K562 (cell line): ENCODE data around the gene ALOX12B. TPM values are rescaled to one million over a fixed set of nuclear protein-coding genes. Genes with fewer than 3 reads are reported as not detected.

Source experiments
- BMI1 ChIP-seq: fragments of 150-350 bp; IDR thresholded peaks from 2 replicates; pipeline ENCODE4 v1.6.1; 2014; ENCODE audit warnings: low read length
- CEBPB ChIP-seq: fragments of 450-650 bp; IDR thresholded peaks from 2 replicates; pipeline ENCODE4 v1.6.1; 2016; ENCODE audit warnings: missing genetic modification characterization, missing compliant biosample characterization
- FOXM1 ChIP-seq, 2 experiments: fragments of 450-650 bp in 1 of 2; sonication (generic) in 1 of 2; formaldehyde crosslinking in 1 of 2; IDR thresholded peaks; 2 replicates each; pipeline versions ENCODE4 v1.6.1 to v1.9.0; 2017 to 2022; ENCODE audit warnings: low read depth in 2 of 2, mild to moderate bottlenecking in 2 of 2, missing genetic modification reagents in 1 of 2, moderate library complexity in 1 of 2
- GABPB1 ChIP-seq: sonication (generic); formaldehyde crosslinking; IDR thresholded peaks from 2 replicates; pipeline ENCODE4 v1.8.0; 2022; ENCODE audit warnings: mild to moderate bottlenecking, missing genetic modification reagents
- MEF2D ChIP-seq: conservative IDR thresholded peaks from 2 replicates; pipeline ENCODE4 v1.6.1; 2016; ENCODE audit warnings: low read depth, missing genetic modification characterization, missing compliant biosample characterization
- PATZ1 ChIP-seq: fragments of 250-450 bp; sonication (Bioruptor Pico); IDR thresholded peaks from 2 replicates; pipeline ENCODE4 v1.5.0; 2020; ENCODE audit warnings: mild to moderate bottlenecking, borderline replicate concordance
- PML ChIP-seq: IDR thresholded peaks from 2 replicates; pipeline ENCODE4 v1.6.1; 2012; ENCODE audit warnings: low read length, inconsistent platforms
- POLR2H ChIP-seq: IDR thresholded peaks from 2 replicates; pipeline ENCODE4 v1.6.1; 2016; ENCODE audit warnings: missing genetic modification characterization, low read depth, mild to moderate bottlenecking, control low read depth, missing compliant biosample characterization, moderate library complexity
- PURB ChIP-seq: sonication (generic); formaldehyde crosslinking; IDR thresholded peaks from 2 replicates; pipeline ENCODE4 v1.9.0; 2021; ENCODE audit warnings: low read depth, mild to moderate bottlenecking, missing genetic modification reagents
- PYGO2 ChIP-seq: fragments of 450-650 bp; IDR thresholded peaks from 2 replicates; pipeline ENCODE4 v1.6.1; 2016; ENCODE audit warnings: mild to moderate bottlenecking, missing genetic modification characterization, moderate library complexity, missing compliant biosample characterization
- RAD51 ChIP-seq: fragments of 450-650 bp; IDR thresholded peaks from 2 replicates; pipeline ENCODE4 v1.7.1; 2016; ENCODE audit warnings: low read depth, mild to moderate bottlenecking, borderline replicate concordance
- RFX7 ChIP-seq: fragments of 250-450 bp; sonication (Bioruptor Pico); IDR thresholded peaks from 2 replicates; pipeline ENCODE4 v1.5.1; 2021; ENCODE audit warnings: mild to moderate bottlenecking
- SMARCB1 ChIP-seq: IDR thresholded peaks from 2 replicates; pipeline ENCODE4 v1.6.1; 2011; ENCODE audit warnings: improper control_type of control experiment, low read depth; ENCODE audit not compliant: insufficient read length
- STAG1 ChIP-seq: sonication (generic); formaldehyde crosslinking; IDR thresholded peaks from 2 replicates; pipeline ENCODE4 v1.5.0; 2020; ENCODE audit warnings: missing genetic modification reagents, borderline replicate concordance
- ZC3H8 ChIP-seq: fragments of 450-650 bp; IDR thresholded peaks from 2 replicates; pipeline ENCODE4 v1.6.1; 2017
- ZNF146 ChIP-seq: IDR thresholded peaks from one replicate; pipeline ENCODE4 v1.6.1; 2018; ENCODE audit warnings: missing compliant biosample characterization; ENCODE audit not compliant: unreplicated experiment
- ZNF165 ChIP-seq: fragments of 250-450 bp; sonication (Bioruptor Pico); IDR thresholded peaks from 2 replicates; pipeline ENCODE4 v1.4.0; 2020; ENCODE audit warnings: borderline replicate concordance
- polyA plus RNA-seq, 8 experiments: library from polyadenylated mRNA; depleted of rRNA in 4 of 8; stranded (reverse) in 5 of 8; unstranded in 3 of 8; fragments of >200 nt; fragmentation: Nextera tagmentation in 2 of 8; fragmentation: Illumina TruSeq in 1 of 8; extraction: Ambion mirVana in 2 of 8; extraction: Trizol in 1 of 8; gene quantifications; 2 replicates each; pipeline versions ENCODE4 v1.2.1 to v1.2.3, GENCODE V29; 2011 to 2014; ENCODE audit warnings: inconsistent platforms in 1 of 8, missing spikeins in 1 of 8
- total RNA-seq, 7 experiments: library from RNA; depleted of rRNA in 6 of 7; stranded (reverse); fragments of >200 nt in 6 of 7; fragmentation: Illumina TruSeq in 2 of 7; extraction: Trizol in 2 of 7; gene quantifications; 2 replicates each; pipeline versions ENCODE4 v1.2.1 to v1.2.3, GENCODE V29; 2011 to 2021; ENCODE audit warnings: low replicate concordance in 1 of 7
- TF ChIP-seq, protein P1 (sequence below): fragments of 250-450 bp; sonication (Bioruptor Pico); IDR thresholded peaks from 2 replicates; pipeline ENCODE4 v1.5.0; 2021; ENCODE audit warnings: mild to moderate bottlenecking, moderate library complexity
- TF ChIP-seq, protein P2 (sequence below): fragments of 250-450 bp; sonication (Bioruptor Pico); IDR thresholded peaks from 2 replicates; pipeline ENCODE4 v1.5.1; 2021; ENCODE audit warnings: mild to moderate bottlenecking
- TF ChIP-seq, protein P3 (sequence below): fragments of 450-650 bp; formaldehyde crosslinking; IDR thresholded peaks from 2 replicates; pipeline ENCODE4 v1.4.0; 2020; ENCODE audit warnings: mild to moderate bottlenecking, moderate library complexity
- TF ChIP-seq, protein P4 (sequence below): sonication (generic); formaldehyde crosslinking; IDR thresholded peaks from 2 replicates; pipeline ENCODE4 v1.9.0; 2022; ENCODE audit warnings: mild to moderate bottlenecking, missing genetic modification reagents

Gene ALOX12B
- total and polyA plus RNA-seq, 9 of the 15 experiments (the other 6 are each of a cell fraction or from before 2014, with no cell fraction given), result not detected

- TF ChIP-seq PATZ1 (CRISPR knock-in tag), result no peak
- TF ChIP-seq ZNF165 (CRISPR knock-in tag), result no peak
- TF ChIP-seq RAD51, result no peak
- TF ChIP-seq RFX7 (CRISPR knock-in tag), result no peak
- no peak for TF ChIP-seq PML
- no peak for TF ChIP-seq POLR2H
- TF ChIP-seq MEF2D (tag), result no peak
- peak; percentile 37; the same call in 1 of the 2 replicates for TF ChIP-seq CEBPB (tag)
- peak; percentile 70; the same call in 1 of the 2 replicates for TF ChIP-seq STAG1
- no peak for TF ChIP-seq SMARCB1
- no peak for TF ChIP-seq ZC3H8
- TF ChIP-seq FOXM1 (IDR thresholded peaks at IDR 0.05; ENCODE audit: low read depth), result no peak
- TF ChIP-seq FOXM1 (CRISPR knock-in tag; IDR thresholded peaks at IDR 0.05; ENCODE audit: low read depth), result no peak
- TF ChIP-seq, protein P1, sequence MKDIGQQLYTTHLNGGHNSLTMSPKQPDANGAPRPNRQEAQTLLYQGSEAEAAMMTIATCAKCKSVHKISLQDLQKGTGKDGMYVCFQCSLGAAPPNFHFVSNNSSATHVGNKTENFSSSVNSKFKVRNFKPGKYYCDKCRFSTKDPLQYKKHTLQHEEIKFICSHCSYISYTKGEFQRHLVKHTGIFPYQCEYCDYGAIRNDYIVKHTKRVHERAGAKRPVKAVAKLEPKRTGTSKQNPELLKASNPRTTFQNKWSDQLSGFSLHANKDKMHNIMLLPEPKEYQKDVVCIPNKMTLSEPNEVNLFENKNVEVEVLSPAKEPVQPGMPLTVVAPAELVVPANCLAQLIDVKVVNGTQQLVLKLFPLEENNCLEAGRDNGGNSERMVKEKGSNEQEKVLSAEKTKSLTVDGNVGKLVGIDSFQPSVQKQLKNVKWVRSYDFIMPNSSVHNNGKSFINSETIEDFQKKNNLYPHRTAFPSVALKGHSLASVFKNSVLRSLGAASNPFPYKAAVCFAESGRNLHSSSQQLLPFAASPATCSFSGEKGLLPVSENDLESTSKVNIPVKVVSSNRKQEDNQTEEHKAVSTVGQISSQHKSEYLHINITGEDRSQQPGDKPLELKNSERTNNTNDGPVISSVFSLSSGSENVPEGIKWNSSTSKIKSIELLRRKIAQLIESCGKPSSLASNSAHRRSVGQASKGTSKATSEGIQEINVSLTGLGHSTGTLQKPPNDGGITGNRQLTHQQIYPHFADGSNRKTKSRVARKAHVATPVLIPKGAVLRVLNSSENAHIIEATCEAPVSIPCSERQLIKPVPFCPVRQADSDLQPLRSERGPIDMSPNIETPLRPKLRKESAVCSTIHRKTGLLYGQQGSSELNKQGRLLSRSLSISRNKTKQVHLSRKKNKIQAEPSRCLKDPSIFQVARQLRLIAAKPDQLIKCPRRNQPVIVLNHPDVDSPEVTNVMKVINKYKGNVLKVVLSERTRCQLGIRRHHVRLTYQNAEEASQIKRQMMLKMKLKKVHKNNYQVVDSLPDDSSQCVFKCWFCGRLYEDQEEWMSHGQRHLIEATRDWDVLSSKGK, result no peak
- TF ChIP-seq ZNF146 (CRISPR knock-in tag), result no peak
- TF ChIP-seq, protein P2, sequence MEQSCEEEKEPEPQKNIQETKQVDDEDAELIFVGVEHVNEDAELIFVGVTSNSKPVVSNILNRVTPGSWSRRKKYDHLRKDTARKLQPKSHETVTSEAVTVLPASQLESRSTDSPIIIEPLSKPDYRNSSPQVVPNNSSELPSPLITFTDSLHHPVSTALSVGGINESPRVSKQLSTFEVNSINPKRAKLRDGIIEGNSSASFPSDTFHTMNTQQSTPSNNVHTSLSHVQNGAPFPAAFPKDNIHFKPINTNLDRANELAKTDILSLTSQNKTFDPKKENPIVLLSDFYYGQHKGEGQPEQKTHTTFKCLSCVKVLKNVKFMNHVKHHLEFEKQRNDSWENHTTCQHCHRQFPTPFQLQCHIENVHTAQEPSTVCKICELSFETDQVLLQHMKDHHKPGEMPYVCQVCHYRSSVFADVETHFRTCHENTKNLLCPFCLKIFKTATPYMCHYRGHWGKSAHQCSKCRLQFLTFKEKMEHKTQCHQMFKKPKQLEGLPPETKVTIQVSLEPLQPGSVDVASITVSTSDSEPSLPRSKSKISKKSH (CRISPR knock-in tag), result no peak
- TF ChIP-seq, protein P3, sequence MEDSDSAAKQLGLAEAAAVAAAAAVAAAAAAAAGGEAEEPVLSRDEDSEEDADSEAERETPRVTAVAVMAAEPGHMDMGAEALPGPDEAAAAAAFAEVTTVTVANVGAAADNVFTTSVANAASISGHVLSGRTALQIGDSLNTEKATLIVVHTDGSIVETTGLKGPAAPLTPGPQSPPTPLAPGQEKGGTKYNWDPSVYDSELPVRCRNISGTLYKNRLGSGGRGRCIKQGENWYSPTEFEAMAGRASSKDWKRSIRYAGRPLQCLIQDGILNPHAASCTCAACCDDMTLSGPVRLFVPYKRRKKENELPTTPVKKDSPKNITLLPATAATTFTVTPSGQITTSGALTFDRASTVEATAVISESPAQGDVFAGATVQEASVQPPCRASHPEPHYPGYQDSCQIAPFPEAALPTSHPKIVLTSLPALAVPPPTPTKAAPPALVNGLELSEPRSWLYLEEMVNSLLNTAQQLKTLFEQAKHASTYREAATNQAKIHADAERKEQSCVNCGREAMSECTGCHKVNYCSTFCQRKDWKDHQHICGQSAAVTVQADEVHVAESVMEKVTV, result peak; percentile 58
- no peak for TF ChIP-seq PURB (CRISPR knock-in tag)
- no peak for TF ChIP-seq PYGO2
- no peak for TF ChIP-seq BMI1
- TF ChIP-seq, protein P4, sequence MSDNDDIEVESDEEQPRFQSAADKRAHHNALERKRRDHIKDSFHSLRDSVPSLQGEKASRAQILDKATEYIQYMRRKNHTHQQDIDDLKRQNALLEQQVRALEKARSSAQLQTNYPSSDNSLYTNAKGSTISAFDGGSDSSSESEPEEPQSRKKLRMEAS (CRISPR knock-in tag), result peak; percentile 43; the same call in 1 of the 2 replicates
- TF ChIP-seq GABPB1, result no peak
These were observed 29.8 kb downstream of the ALOX12B start (continued) for GRCh38 chr17:8057691-8058114.
